Astrocyte of the cerebellum (primary cell): ENCODE results near the gene CCDC154.
"Not testable (repeated sequence)": the region's sequence is repeated elsewhere in the genome, so short reads cannot be mapped to it uniquely, and the experiment has no call there.

Experiments used
- DNase-seq: peaks from one replicate; pipeline ENCODE4 v3.0.0-alpha.2; 2011; ENCODE audit warnings: low read depth
- H3K4me3 ChIP-seq: 2 replicates; pipeline ENCODE4 v1.5.1; 2011; ENCODE audit warnings: mild to moderate bottlenecking, low read depth, low read length, moderate library complexity
- CTCF ChIP-seq: IDR thresholded peaks from 2 replicates; pipeline ENCODE4 v1.5.1; 2012; ENCODE audit warnings: low read length, low read depth, moderate library complexity, mild to moderate bottlenecking; ENCODE audit errors: missing control alignments
- in situ Hi-C: cut with HindIII; loops from 2 replicates; pipeline ENCODE4 v1.10.0; 2017; ENCODE audit warnings: low sequenced_read_pairs

The CCDC154 gene

GRCh38 chr16:1481906-1482835 lies 37.8 kb upstream of the CCDC154 start:
- no peak for TF ChIP-seq CTCF
- H3K4me3 ChIP-seq: no peak overlapping the region
- in situ Hi-C loops: loop anchor here (25.0 kb wide), 1 partner anchor 95 kb away; no protein-coding TSS in a partner anchor
- DNase-seq: no peak

GRCh38 chr16:1478937-1479336 lies 34.6 kb upstream of the CCDC154 start:
- not testable (repeated sequence) for H3K4me3 ChIP-seq, DNase-seq
- in situ Hi-C loops: loop anchor here (25.0 kb wide), 1 partner anchor 92 kb away; no protein-coding TSS in a partner anchor

- no peak for DNase-seq
- H3K4me3 ChIP-seq: no peak overlapping the region
- TF ChIP-seq CTCF: no peak
- in situ Hi-C loops: loop anchor here (25.0 kb wide), 1 partner anchor 90 kb away; no protein-coding TSS in a partner anchor
Observed at GRCh38 chr16:1477033-1477432, 32.7 kb upstream of the CCDC154 start.

- peak overlapping the region; percentile 70 for H3K4me3 ChIP-seq
- DNase-seq: no peak
- in situ Hi-C loops: loop anchor here (25.0 kb wide), 1 partner anchor 88 kb away; no protein-coding TSS in a partner anchor
- no peak for TF ChIP-seq CTCF
Observed at GRCh38 chr16:1475552-1476114, 31.3 kb upstream of the CCDC154 start.

GRCh38 chr16:1474796-1475551 lies 30.6 kb upstream of the CCDC154 start, which contains the start of gene CLCN7:
Gene CLCN7 (minus strand): TSS chr16:1475028. CDS start chr16:1474974, 54 bp downstream.
- in situ Hi-C loops: loop anchor here (25.0 kb wide), 1 partner anchor 88 kb away; no protein-coding TSS in a partner anchor
- DNase-seq: peak; percentile 56
- H3K4me3 ChIP-seq: peak within 1 kb of the TSS; percentile 70
- no peak for TF ChIP-seq CTCF

- no peak for DNase-seq
- TF ChIP-seq CTCF: no peak
- in situ Hi-C loops: no loop called here
- peak overlapping the region; percentile 70 for H3K4me3 ChIP-seq
Observed at GRCh38 chr16:1474082-1474795, 29.9 kb upstream of the CCDC154 start.
